Measurements from ENCODE around the gene CNTNAP1.

CNTNAP1 gene

GRCh38 chr17:42743595-42744282, 61.4 kb downstream of the CNTNAP1 start:
- DNase-seq, result no peak

- DNase-seq, result peak; percentile 69
Measured at GRCh38 chr17:42744283-42744805, 62.0 kb downstream of the CNTNAP1 start.

- DNase-seq, result peak; percentile 90
Measured at GRCh38 chr17:42744806-42745617, 62.7 kb downstream of the CNTNAP1 start, which contains the start of gene EZH1. TSS of gene EZH1 (minus strand) at chr17:42745040. CDS start at chr17:42728941, 16,099 bp downstream.

GRCh38 chr17:42748202-42748907, 66.0 kb downstream of the CNTNAP1 start:
- DNase-seq, result no peak

GRCh38 chr17:42748908-42749798, 66.8 kb downstream of the CNTNAP1 start:
- no peak for DNase-seq

Data from stimulated activated CD4-positive, alpha-beta T cell treated with anti-CD3 and anti-CD28 coated beads, Interleukin-12 subunit alpha, Interleukin-12 subunit beta, amount 100 ng/mL, for 4 hours (primary cell).